ENCODE results near the gene USP20.

DNA sequence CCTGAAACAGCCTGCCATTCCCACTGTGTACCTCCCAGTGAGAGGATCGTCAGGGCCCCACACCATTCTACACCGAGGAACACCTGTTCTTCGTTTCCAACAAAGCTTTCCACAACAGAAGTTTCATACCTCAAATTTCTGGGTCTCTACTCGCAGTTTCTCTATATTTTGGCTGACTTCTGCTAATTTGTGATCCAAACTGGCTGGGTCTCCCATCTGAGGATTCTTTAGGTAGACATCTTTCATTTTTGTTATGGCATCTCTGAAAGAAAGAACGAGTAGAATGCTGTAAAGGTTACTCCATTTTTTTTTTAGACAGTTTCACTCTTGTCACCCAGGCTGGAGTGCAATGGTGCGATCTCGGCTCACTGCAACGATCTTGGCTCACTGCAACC lies 67.5 kb downstream of the USP20 start:
- TF ChIP-seq, protein P1, sequence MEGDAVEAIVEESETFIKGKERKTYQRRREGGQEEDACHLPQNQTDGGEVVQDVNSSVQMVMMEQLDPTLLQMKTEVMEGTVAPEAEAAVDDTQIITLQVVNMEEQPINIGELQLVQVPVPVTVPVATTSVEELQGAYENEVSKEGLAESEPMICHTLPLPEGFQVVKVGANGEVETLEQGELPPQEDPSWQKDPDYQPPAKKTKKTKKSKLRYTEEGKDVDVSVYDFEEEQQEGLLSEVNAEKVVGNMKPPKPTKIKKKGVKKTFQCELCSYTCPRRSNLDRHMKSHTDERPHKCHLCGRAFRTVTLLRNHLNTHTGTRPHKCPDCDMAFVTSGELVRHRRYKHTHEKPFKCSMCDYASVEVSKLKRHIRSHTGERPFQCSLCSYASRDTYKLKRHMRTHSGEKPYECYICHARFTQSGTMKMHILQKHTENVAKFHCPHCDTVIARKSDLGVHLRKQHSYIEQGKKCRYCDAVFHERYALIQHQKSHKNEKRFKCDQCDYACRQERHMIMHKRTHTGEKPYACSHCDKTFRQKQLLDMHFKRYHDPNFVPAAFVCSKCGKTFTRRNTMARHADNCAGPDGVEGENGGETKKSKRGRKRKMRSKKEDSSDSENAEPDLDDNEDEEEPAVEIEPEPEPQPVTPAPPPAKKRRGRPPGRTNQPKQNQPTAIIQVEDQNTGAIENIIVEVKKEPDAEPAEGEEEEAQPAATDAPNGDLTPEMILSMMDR (IDR thresholded peaks at IDR 0.05) = no peak
- TF ChIP-seq POLR2A (IDR thresholded peaks at IDR 0.05) = no peak

Measured in thyroid gland (tissue), 4 donors.